Activated CD8-positive, alpha-beta memory T cell treated with anti-CD3 and anti-CD28 coated beads, Interleukin-2, amount 50 U/mL, for 4 hours (primary cell): ENCODE results near the gene CTSE.
"Not testable (repeated sequence)": the region's sequence is repeated elsewhere in the genome, so short reads cannot be mapped to it uniquely, and the experiment has no call there.

ENCODE experiments used
- DNase-seq: peaks from one replicate; pipeline ENCODE4 v3.0.0-alpha.2; 2020

Gene CTSE

DNA sequence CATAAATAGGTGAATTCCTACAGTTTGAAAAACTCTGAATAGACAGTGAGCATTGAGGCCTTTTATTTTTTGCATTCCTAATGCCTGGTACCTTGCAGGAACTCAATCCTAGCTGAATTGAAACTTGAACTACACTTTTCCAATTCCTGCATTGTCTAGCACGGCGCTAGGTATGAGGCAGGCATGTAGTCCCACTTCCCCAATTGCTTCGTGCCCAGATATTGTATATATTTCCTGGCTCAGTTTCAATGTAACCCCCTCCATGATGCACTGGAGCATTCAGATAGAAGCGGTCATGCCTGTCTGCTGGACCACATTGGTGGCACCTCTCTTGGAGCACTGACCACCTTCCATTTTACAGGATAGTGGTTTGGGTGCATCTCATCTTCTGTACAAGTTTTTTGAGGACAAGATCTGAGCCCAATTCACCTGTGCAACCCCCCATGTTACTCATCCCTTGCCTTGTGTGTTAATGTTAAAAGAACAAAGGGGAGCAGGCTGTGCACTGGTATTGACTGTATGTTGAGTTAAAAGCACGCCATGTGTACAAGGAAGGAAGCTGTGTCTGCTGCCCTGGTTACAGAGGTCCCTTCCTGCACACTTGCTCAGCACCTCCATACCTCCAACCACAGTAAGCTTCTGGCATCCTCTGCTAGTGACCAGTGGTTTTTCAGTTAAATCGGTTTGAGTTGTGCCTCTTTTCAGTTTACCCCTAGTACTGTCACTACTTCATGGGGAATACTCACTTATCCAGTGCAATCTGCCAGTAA, 10.5 kb downstream of the CTSE start:
- no peak for DNase-seq

DNA sequence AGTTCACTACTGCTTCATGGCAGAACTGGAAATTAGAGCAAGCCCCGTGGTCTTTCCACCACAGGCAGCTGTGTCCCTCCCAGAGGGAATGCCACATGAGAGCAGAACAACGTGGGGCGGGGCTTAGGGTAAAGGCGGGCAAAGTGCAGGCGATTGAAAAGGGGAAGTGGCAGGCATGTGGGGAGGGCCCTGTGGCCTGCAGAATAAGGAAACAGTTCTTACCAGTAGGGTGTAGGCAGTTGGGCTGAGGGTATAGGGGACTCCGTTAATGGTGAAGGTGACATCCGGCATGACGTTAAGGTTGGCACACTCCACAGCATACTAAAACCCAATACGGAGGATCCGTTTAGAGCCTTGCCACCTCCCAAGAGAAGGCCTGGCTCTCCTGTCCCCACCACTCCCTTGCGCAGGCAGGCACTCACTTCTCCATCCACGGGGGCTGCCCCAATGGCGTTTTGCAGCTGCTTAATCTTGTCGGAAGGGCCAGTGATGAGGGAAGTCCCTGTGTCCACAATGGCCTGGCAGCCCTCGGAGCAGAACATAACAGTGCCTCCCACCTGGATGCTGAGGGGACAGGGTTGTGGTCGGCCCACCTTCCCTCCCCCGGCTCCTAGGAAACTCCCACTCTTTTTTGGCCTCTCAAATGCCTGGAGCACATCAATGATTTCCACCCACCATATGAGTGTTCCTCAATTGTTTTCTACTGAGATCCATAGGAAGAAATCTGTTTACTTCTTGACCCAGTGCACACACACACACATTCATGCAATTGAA, 11.4 kb downstream of the CTSE start:
- DNase-seq: peak; percentile 23

DNA sequence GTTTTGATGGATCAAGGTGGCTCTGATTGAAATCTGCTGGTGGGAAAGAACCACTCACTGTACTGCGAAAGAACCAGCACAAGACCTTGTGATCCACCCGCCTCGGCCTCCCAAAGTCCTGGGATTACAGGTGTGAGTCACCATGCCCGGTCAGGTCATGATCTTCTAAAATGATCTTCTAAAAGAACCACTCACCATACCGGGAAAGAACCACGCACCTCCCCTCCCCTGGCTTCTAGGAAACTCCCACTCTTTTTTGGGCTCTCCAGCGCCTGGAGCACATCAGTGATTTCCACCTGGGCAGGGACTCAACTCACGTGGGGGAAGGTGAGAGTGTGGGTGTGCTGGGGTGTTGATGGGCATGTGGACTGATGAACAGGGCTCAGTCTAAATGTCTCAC, 12.6 kb downstream of the CTSE start:
- DNase-seq: no peak

DNA sequence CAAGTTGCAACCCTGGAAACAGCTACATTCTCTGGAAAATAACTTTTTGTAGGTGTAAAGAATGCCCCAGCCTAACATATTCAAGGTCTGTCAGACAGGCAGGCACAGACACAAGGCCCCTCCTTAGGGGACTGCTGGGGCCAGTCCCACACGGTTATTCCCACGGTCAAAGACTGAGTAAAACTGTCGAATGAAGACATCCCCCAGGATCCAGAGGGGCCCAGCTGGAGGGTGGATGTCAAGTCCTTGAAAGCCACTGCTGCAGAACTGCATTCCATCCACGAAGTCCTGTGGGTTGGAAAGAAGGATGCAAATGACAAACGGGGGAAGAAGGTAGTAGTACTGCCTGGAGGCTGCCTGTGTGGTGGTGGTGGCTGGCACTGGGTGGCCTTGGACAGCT, 13.6 kb downstream of the CTSE start:
- DNase-seq: no peak

DNA sequence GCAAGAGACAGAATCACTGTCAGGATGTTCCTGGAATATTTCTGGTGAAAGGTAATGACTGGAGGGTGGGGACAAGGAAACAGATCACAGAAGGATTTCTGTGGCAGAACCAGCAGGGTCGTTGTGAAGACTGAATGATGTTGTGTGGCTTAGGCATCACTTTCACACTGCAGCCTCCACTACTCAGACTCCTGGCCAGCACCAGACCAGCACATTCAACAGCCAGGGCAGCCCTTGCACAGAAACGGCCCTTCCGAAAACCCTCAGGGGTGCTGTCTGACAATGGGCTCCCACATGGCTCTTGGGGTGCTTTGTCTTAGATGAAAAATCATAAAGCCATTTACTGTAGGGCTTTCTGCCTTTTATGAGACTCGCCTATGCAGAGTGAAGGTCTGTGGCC, 16.7 kb downstream of the CTSE start:
- no peak for DNase-seq

DNA sequence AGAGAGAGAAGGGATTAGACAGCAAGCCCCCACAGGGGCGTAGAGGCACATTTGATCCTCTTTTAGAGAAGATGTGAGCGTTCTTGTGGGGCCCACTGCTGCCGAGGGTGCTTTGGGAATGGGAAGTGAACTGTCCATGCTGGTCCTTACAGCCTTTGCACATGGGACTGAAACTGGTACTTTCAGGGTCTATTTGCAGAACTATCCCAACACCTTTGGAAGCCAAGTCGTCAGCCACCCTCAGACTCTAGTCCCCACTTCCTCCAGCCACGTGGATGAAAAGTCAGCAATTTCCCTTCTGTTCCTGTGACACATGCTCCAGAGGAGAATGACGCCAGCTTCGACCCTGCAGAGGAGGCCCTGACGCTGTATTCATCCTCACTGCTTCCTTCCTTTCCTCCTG, 17.9 kb downstream of the CTSE start:
- DNase-seq: no peak

DNA sequence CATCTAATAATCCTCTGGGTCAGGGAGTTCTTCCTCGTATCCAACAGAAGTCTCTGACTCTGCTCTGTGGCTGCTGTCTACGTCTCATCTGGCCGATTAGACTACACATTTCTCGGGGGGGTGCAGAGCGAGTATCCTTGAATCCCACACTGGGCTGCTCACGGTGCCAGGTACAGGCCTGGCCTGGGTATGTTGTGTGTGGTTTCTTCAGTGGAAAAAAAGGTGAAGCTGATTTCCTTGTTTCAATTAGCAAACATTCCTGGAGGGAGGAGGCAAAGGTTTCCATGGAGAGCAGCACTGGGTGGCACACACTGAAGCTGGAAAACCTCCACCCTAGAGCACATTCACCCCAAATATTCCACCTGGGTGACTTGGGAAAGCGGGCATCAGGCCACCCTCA, 18.5 kb downstream of the CTSE start:
- DNase-seq: no peak

DNA sequence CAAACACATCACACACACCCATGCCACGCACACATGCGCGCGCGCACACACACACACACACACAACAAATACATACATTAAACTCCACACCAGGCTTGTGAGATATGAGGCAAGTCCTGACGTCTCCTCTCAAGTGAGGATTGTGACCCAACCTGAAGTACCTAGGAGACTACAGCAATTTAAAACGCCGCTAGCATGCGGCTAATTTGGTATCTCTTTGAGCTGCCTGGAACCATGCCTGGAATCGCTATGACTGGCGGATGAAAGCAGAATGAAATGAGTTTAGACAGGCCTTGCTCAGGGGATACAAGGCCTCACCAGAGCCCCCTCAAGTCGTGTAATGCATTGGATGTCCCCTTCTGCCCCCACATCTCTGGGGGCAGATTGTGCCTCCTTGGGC, 18.9 kb downstream of the CTSE start:
- DNase-seq: no peak

DNA sequence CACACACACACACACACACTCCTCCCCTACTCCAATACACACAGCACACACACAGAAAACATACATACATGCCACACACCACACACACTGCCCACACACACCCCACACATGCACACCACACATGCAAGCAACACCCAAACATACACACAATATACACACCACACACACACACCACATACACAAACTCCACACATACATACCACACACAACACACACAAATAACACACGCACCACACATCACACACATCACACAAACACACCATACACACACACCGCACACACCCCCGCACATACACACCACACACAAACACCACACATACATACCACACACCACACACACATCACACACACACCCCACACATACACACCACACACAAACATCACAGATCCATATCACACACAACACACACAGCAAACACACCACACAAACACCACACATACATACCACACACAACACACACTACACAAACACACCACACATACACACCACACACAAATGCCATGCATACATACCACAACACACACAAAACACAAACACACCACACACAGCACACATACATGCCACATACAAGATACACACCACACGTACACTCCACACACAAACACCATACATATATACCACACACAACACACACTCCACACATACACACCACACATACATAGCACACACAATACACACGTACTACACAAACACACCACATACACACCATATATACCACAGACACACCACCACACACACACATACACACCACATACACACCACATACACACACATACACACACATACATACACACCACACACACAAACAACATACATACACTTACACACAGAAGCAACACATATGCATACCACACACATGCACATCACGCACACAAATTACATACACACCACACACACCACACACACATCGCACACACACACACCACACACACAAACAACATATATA, 19.6 kb downstream of the CTSE start:
- no peak for DNase-seq

DNA sequence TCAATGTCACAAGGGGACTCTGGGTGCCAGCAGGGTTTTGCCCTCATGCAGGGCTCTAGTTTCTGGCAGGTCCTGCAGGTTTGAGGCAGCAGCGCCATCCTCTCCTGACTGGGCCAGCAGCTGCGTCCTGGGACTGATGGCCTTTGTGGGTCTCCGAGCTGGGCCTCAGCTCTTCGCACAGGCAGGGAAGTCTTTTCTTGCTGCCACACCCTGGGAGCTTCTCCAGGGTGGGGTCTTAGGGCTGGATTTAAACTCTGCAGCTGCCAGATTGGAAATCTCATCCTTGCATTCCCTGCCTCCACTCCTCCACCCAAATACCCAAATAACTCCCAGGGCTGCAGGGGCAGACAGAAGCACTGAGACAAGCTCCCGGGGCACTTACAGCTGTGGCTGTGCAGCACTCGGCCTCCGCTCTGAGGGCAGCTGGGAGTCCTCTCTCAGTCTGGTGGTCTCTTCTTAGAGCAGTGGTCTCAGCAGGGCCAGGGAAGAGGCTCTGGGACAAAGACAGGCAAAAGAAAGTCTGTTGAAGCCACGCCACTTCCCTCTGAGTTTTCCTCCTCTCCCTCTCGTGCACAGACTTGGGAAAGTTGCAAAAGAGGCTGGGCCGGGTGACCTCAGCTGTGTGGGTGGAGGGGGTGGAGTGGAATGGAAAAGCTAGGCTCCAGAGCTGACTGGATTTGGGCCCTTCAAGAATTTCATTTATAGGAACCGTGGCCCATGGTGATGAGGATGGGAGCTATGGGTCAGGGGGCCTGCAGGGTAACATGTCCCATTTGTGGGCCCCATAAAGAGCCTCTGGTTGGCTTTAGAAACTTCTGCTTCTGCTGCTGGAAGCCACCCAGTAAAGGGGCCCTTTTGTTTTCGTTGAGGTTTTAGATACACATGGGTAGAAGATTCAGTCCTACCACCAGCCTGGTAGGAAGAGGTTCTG, 20.6 kb downstream of the CTSE start, which contains the start of gene RAB7B:
Gene RAB7B, minus strand, starts transcription at position 525 of the 931 bp plus-strand sequence. CDS start 9,260 bp downstream, outside the sequence.
- no peak for DNase-seq

DNA sequence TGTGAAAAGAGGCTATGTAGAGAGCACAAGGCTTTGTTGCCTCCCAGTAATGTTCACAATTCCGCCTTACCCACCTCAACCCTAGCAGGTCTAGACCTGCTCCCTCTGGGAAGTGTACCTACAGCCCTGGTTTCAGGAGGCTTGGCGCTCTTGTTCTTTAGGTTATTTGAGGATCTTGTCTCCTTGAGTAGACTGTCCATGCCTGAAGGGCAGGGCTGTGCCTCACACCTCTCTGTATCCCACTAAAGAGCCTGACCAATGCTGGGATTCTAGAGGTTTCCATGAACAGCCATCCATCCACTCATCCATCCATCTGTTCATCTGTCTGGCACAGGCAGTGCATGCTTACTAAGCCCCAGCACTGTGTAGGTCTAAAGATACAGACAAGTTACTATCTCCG, 21.5 kb downstream of the CTSE start:
- DNase-seq: no peak

DNA sequence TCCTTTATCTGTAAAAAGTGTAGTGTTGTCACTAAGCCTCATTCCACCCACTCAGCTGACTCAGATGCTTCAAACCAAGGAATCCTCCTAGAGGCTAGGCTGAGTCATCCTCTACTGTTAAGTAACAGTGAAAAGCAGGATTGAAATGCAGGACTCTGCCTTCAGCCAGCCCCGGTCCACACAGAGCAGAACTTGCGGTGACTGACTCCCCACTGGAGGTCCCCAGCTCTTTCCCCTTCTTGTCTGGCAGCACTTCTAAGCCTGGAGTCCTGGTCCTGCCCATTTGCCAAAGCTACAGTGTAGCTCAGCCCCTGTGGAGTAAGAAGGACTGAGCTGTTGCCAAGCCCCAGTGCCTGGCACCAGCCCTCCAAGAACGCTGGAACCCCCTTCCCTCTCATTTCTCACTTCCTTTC, 22.2 kb downstream of the CTSE start:
- DNase-seq: no peak

DNA sequence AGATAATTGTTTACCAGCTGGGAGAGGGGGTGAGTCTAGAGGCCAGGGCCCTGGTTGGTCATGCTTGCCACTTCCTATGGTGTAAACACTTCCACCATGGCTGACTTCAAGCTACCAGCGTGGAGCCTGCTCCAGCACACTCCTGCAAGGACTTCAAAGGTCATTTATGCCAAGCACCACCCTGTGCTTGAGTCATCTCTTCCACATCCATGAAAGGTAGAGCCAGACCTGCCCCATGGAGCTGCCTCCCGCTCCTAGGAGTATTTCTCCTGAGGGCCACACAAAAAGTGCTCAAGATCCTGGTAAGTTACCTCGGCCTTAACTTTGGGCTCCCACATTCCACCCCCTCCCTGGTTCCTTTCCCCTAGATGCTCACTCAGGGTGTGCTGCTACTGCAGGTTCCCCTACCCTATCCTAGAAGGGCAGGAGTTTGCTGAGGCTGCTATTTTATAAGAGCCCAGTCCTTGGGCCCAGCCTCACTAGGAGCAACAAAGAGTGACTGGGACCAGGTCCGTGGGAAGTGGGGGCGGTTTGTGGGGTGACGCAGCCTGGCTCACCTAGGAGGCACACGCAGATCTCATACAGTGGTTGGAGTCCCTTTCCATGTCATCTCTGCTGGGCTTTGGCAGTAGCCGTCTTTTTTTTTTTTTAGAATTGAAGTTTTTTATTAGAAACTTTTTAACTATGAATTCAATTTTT, 22.9 kb downstream of the CTSE start:
- DNase-seq: no peak

DNA sequence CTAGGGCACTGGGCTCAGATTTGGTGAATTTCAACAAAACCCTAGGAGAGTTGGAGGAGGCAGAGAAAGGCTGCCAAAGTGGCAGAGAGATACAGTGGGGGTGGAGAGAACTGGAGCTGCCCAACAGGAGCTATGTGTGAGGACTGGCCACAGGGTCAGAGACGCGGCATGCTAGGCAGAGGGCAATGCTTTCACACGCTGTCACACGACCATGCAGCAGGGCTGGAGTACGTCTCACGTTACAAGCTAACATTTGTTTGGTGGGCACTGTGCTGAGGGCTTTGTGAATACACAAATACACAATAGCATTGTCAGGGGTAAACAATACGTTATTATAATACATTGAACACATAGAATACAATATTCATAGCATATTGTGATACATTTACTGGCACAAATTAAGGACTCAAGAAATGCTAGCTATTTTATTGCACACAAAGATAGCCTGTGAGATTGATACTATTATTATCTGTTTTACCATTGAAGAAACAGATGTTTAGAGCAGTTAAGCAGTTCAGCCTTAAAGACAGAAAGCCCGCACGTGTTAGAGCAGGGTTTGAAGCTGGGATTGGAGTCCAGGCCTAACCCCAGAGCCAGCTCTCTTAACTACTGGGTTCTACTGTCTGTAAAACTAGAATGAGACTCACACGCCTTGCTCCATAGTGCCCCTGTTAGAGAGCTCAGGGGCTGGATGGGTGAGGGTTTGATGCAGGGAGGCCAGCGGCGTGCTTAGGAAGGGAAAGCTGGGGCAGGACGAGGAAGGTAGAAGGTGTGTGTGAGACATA, 25.0 kb downstream of the CTSE start:
- no peak for DNase-seq

DNA sequence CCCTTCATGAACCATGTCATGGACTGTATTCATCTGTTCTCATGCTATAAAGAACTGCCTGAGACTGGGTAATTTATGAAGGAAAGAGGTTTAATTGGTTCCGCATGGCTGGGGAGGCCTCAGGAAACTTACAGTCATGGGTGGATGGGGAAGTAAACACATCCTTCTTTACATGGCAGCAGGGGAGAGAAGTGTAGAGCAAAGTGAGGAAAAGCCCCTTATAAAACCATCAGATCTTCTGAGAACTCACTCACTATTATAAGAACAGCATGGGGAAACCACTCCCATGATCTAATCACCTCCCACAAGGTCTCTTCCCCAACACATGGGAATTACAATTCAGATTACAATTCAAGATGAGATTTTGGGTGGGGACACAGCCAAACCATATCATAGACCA, 27.1 kb downstream of the CTSE start:
- not testable (repeated sequence) for DNase-seq

DNA sequence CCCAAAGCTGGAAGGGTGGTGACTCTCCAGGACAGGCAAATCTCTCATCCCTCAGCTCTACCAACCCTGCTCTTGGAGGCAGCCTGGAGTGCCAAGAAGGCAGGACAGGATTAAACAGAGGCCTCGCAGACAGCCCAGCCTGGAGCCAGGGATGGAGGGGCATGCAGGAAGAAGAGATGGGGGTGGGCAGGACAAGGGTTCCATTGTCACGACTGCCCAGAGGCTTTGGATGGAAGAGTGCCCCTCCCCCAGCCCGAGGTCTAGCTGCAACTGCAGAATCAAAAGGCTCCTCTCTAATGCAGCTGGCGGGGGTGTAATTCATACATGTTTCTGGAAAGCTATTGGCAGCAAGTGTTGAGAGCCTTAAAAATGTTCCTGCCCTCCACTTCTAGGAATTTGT, 29.3 kb downstream of the CTSE start:
- DNase-seq: no peak

DNA sequence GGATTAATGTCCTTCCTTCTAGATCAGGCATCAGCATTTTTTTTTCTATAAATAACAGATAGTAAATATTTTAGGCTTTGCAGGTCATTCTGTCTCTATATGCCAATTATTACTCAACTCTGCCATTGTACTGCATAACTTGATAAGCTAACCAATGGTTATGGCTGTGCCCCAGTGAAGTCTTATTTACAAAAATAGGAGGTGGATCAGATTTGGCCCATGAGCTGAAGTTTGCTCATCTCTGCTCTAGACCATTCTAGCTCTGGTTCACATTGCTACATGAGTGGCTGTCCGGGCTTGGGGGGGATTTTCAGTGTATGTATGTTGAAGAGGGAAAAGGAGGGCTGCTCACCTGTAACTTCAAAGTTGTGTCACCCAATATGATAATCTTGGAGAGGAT, 30.6 kb downstream of the CTSE start:
- no peak for DNase-seq

DNA sequence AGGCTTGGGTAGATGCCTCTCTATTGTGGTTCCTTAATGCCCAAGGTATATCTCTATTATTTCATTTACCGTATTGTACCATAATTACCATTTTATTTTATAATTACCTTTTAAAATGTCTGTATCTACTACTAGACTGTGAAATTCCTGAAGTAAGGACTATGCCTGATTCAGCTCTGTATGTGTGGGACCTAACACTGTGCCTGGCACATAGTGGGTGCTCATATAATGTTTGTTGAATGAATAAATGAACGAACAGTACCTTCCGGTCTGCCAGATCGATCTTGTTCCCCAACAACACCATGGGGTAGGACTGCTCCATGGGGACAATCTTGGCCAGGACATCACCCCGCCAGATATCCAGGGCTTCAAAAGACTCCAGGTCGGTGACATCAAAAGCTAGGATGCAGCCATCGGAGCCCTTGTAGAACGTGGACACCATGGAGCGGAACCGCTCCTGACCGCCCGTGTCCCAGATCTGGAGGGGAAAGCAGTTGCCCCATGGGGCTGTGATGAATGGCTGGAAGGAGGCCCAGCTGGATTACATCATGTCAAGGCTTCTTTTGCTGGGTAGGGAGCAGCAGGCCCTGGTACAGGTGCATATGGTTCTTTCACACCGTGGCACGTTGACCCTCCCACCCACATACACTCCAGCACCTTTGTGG, 31.3 kb downstream of the CTSE start:
- DNase-seq: no peak

DNA sequence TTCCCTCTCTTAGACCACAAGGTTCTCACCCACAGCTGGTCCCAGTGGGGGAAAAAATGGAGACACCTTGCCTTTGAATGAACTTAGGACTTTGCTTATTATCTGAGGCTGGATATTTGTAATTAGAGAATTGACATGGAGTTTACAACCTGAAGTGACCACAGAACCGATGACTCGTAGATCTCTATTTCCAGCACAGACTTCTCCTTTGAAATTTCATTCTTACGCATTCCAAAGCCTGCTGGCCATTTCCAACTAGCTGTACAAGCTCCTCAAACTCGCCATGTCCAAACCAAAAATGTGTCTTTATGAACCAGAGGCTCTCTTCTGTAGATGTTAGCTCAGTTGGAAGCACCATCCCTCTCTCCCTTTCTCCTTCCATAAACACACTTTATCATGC, 32.5 kb downstream of the CTSE start:
- no peak for DNase-seq

DNA sequence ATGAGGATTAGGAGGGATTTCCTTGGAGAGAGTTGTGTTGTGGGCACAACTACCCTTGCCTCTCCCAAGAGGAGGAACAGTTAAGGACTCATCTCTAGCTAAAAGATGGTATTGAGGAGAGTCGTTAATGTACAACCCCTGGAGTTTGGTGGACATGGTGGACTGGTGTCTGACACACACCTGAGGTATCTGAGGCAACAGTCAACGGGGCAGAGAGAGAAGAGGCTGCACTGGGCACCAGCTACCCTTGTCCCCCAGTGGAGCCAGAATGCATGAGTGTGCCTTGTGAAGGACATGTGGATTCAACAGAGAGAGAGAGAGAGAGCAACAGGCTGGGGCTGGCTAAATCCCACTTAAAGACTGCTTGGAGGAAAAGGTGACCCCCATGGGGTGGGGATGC, 33.5 kb downstream of the CTSE start:
- DNase-seq: no peak
